ENCODE results near the gene CERKL.

DNA sequence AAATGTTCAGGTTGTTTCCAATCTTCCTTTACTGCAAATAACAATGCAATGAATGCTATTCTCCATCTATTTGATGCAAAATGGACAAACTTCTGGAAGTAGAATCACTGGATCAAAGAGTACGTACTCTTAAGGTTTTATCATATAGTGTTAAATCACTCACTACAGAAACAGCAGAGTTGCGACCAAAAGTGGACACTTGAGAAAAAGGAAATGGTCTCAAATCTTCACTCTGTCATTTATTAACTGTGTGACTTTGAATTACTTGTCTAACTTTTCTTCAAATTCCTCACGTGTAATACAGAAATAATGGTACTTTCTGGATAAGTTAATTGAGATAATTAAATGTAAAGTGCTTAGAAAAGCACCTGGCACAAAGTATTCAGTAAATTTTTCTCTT is 78.1 kb downstream of the CERKL start:
- TF ChIP-seq, protein P1, sequence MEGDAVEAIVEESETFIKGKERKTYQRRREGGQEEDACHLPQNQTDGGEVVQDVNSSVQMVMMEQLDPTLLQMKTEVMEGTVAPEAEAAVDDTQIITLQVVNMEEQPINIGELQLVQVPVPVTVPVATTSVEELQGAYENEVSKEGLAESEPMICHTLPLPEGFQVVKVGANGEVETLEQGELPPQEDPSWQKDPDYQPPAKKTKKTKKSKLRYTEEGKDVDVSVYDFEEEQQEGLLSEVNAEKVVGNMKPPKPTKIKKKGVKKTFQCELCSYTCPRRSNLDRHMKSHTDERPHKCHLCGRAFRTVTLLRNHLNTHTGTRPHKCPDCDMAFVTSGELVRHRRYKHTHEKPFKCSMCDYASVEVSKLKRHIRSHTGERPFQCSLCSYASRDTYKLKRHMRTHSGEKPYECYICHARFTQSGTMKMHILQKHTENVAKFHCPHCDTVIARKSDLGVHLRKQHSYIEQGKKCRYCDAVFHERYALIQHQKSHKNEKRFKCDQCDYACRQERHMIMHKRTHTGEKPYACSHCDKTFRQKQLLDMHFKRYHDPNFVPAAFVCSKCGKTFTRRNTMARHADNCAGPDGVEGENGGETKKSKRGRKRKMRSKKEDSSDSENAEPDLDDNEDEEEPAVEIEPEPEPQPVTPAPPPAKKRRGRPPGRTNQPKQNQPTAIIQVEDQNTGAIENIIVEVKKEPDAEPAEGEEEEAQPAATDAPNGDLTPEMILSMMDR (IDR thresholded peaks at IDR 0.05): no peak
- no peak for TF ChIP-seq POLR2A (IDR thresholded peaks at IDR 0.05)
